ENCODE results near the gene TLE3. TPM values are rescaled to one million over a fixed set of nuclear protein-coding genes. Genes with fewer than 3 reads are reported as not detected.

TLE3 gene
- total and polyA plus RNA-seq, 9 donors = 17.5 to 70.8 (median 58.9) TPM

GRCh38 chr15:70020229-70020628 is 77.5 kb downstream of the TLE3 start:
- H3K9me3 ChIP-seq = no peaks in the 10 kb centered on the region
- TF ChIP-seq CTCF (IDR thresholded peaks at IDR 0.05) (no peak), POLR2A (IDR thresholded peaks at IDR 0.05) (no peak), EP300 (IDR thresholded peaks at IDR 0.05) (no peak)
- no peaks in the 10 kb centered on the region for H3K27me3 ChIP-seq
- DNase-seq = no peak
- intact Hi-C loops (cut with DNase I) = no loop called here
- H3K36me3 ChIP-seq = no peaks in the 10 kb centered on the region
- no peak overlapping the region for H3K4me3 ChIP-seq
- 89 to 91% (median 89%) methylated on average over 5 of the region's 5 CpGs for WGBS, 3 donors
- H3K4me1 ChIP-seq (ENCODE audit: insufficient read depth) = peaks cover 1% of the 10 kb centered on the region
- H3K27ac ChIP-seq = no peak overlapping the region

- H3K4me3 ChIP-seq = no peak overlapping the region
- H3K36me3 ChIP-seq = no peaks in the 10 kb centered on the region
- H3K27me3 ChIP-seq = no peaks in the 10 kb centered on the region
- no peaks in the 10 kb centered on the region for H3K9me3 ChIP-seq
- no peak for TF ChIP-seq POLR2A (IDR thresholded peaks at IDR 0.05)
- TF ChIP-seq EP300 (IDR thresholded peaks at IDR 0.05) = no peak
- TF ChIP-seq CTCF (IDR thresholded peaks at IDR 0.05) = no peak
- intact Hi-C loops (cut with DNase I) = no loop called here
- no peak overlapping the region for H3K27ac ChIP-seq
- WGBS, 3 donors = 85 to 88% (median 87%) methylated on average over 8 to 9 of the region's 9 CpGs
- DNase-seq = no peak
- peaks cover 1% of the 10 kb centered on the region for H3K4me1 ChIP-seq (ENCODE audit: insufficient read depth)
These were observed 78.8 kb downstream of the TLE3 start for GRCh38 chr15:70018646-70019600.

- H3K4me1 ChIP-seq (ENCODE audit: insufficient read depth) = no peaks in the 10 kb centered on the region
- no peaks in the 10 kb centered on the region for H3K27me3 ChIP-seq
- H3K36me3 ChIP-seq = no peaks in the 10 kb centered on the region
- intact Hi-C loops (cut with DNase I) = no loop called here
- H3K27ac ChIP-seq = no peak overlapping the region
- H3K9me3 ChIP-seq = no peaks in the 10 kb centered on the region
- H3K4me3 ChIP-seq = no peak overlapping the region
- no peak for DNase-seq
- TF ChIP-seq CTCF (IDR thresholded peaks at IDR 0.05) = no peak
- TF ChIP-seq EP300 (IDR thresholded peaks at IDR 0.05) = no peak
- no peak for TF ChIP-seq POLR2A (IDR thresholded peaks at IDR 0.05)
- 77 to 91% (median 82%) methylated on average over 2 of the region's 2 CpGs for WGBS, 3 donors
These were observed 79.9 kb downstream of the TLE3 start for GRCh38 chr15:70017801-70018200.

GRCh38 chr15:70017025-70017424 is 80.7 kb downstream of the TLE3 start:
- no peak for DNase-seq
- 93 to 96% (median 93%) methylated on average over 4 of the region's 4 CpGs for WGBS, 3 donors
- intact Hi-C loops (cut with DNase I) = no loop called here

GRCh38 chr15:70016511-70016994 is 81.2 kb downstream of the TLE3 start:
- WGBS, 3 donors = 68 to 79% (median 72%) methylated on average over 6 of the region's 6 CpGs
- intact Hi-C loops (cut with DNase I) = no loop called here
- Histone ChIP-seq H3K27ac (no peak overlapping the region), H3K9me3 (no peaks in the 10 kb centered on the region), H3K36me3 (no peaks in the 10 kb centered on the region), H3K4me3 (no peak overlapping the region), H3K27me3 (no peaks in the 10 kb centered on the region), H3K4me1 (ENCODE audit: insufficient read depth) (no peaks in the 10 kb centered on the region)
- no peak for TF ChIP-seq POLR2A (IDR thresholded peaks at IDR 0.05)
- TF ChIP-seq EP300 (IDR thresholded peaks at IDR 0.05) = no peak
- no peak for TF ChIP-seq CTCF (IDR thresholded peaks at IDR 0.05)
- DNase-seq = no peak

More at GRCh38 chr15:70017025-70017424, 80.7 kb downstream of the TLE3 start:
- Histone ChIP-seq H3K4me3 (no peak overlapping the region), H3K4me1 (ENCODE audit: insufficient read depth) (no peaks in the 10 kb centered on the region), H3K9me3 (no peaks in the 10 kb centered on the region), H3K27me3 (no peaks in the 10 kb centered on the region), H3K36me3 (no peaks in the 10 kb centered on the region), H3K27ac (no peak overlapping the region)
- TF ChIP-seq POLR2A (IDR thresholded peaks at IDR 0.05) = no peak
